DMS79 treated with DMSO at 0.1 percent for 48 hours (cell line): Measurements from ENCODE around the gene NRIP1.
"Not testable (repeated sequence)": the region's sequence is repeated elsewhere in the genome, so short reads cannot be mapped to it uniquely, and the experiment has no call there.

Experiments
- DNase-seq: peaks from one replicate; lab custom pipeline; 2025; lab: John Stamatoyannopoulos, UW

NRIP1 gene

DNA sequence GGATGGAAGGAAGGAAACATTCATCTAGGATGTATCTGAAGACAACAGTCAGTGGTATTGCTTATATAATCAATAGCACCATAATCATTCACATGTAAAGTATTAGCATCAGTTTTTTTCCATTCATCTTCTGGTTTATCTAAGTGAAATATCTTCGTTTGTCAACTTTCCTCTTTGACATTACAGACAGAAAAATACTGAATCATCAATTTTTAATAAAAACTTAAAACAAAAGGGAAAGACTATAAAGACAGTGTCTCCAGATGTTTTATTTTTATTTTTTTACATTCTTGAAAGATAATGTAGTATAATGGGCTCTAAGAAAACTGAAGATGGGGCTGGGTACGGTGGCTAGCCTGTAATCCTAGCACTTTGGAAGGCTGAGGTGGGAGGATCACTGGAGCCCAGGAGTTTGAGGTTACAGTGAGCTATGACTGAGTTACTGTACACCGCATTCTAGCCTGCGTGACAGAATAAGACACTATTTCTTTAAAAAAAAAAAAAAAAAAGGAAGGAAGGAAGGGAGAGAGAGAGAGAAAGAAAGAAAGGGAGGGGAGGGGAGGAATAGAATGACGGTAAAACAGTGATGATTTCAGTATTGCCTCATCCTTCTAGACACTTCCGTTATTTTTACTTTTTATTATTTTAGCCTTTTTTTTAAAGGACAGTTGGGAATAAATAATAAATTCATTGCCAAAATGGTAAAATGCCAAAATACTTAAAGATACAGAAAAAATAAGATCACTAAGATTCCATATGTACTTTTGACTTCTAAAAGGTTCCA, 89.5 kb downstream of the NRIP1 start:
- DNase-seq = no peak

- DNase-seq = no peak
Observed at GRCh38 chr21:14972678-14973077, 92.1 kb downstream of the NRIP1 start.

DNA sequence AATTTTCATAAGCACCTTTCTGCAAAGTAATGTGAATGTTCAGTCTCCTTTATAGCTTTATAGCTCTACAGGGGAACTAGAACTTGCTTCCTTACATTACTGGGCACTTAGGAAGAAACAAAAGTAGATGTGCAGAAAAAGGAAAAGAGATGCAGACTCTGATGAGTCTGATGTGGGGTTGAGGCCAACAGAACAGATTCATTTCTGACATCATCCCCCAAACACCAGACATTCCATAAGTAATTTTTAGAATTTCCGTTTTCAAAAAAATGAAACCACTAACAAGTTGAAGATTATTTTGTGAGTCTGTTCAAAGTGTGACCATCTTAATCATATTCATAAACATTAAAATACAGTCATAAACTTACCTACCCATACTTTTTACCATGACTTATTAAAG, 96.0 kb downstream of the NRIP1 start:
- DNase-seq = no peak

- DNase-seq = no peak
Observed at GRCh38 chr21:14968029-14968428, 96.8 kb downstream of the NRIP1 start.

GRCh38 chr21:14964621-14965020, 100.2 kb downstream of the NRIP1 start:
- DNase-seq = no peak

DNA sequence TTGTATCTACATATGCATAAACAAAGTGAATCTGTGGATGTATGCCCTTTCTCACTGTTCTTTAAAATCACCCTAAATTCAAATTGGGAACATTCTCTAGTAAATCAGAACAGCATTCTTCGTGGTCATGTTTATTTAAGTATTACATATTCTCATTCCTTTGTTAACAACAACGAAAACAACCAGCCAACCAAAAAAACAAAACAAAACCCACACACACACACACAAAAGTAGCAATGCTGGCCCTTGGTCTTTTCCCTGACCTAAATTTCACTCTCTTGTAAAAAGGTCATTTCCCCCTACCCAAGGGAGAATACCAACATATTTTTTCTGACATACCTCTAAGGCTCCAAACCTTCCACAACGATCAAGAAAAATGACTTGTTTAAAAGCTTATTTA, 102.6 kb downstream of the NRIP1 start:
- DNase-seq = no peak

DNA sequence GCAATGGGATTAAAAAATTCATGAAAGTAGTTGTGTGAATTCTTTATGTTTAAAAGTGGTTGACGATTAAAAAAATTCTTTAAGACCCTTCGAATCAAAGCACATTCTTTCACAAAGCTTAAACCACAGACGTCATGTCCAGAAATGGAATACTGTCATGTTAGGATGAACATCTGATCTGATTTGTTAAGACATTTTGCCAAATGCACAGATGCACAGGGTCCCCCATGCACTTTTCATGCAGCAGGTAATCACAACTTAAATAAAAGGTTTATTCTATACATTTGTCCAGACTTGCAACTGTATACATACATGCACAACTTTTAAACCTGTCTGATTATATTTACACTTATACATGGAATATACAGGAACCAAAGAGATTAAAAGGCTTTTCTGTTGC, 103.3 kb downstream of the NRIP1 start:
- no peak for DNase-seq

- no peak for DNase-seq
Observed at GRCh38 chr21:14959343-14959742, 105.5 kb downstream of the NRIP1 start.

GRCh38 chr21:14957836-14958235, 107.0 kb downstream of the NRIP1 start:
- DNase-seq = no peak

GRCh38 chr21:14956807-14957206, 108.0 kb downstream of the NRIP1 start:
- no peak for DNase-seq

GRCh38 chr21:14955936-14956520, 108.8 kb downstream of the NRIP1 start:
- DNase-seq = no peak

DNA sequence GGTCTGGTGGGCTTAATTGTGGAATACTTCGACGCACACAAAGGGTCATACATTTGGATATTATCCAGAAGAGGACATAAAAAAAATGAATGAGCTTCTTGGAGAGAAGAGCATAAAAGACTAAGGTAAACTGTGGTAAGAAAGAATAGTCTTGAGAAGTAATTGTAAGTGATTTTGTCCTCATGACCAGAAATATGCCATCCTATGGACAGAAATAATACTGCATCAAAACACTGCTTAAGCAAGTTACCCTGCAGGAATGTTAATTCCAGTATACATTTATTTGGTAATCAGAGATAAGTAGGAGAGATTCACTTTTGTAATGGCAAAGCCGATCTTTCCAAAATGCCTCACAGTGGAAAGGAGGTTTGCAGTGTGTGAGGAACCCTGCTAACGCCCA, 111.9 kb downstream of the NRIP1 start:
- DNase-seq = no peak

GRCh38 chr21:14949603-14950002, 115.2 kb downstream of the NRIP1 start:
- no peak for DNase-seq

GRCh38 chr21:14947613-14948160, 117.1 kb downstream of the NRIP1 start:
- DNase-seq = no peak

DNA sequence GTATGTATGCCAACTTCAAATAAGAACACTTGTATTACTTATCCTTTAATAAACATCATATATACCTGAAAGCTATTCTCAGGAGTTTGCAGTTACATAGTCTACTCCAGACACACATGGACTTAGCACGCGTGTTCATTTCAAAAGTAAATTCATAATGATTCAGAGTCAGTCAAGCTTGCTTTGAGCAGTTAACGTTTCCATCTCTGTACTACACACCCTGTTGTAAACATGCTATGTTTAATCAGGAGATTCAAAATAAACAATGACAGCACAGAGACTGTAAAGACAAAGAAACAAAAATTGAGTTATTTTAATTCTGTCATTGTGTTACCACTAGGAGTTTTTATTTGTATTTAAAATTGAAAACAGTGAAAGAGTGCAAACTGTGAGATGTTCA, 119.6 kb downstream of the NRIP1 start:
- no peak for DNase-seq

GRCh38 chr21:14943616-14944015, 121.2 kb downstream of the NRIP1 start:
- DNase-seq = no peak

GRCh38 chr21:14942801-14943490, 121.9 kb downstream of the NRIP1 start:
- no peak for DNase-seq

DNA sequence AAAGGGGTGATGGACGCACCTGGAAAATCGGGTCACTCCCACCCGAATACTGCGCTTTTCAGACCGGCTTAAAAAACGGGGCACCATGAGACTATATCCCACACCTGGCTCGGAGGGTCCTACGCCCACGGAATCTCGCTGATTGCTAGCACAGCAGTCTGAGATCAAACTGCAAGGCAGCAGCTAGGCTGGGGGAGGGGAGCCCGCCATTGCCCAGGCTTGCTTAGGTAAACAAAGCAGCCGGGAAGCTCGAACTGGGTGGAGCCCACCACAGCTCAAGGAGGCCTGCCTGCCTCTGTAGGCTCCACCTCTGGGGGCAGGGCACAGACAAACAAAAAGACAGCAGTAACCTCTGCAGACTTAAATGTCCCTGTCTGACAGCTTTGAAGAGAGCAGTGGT, 137.5 kb downstream of the NRIP1 start:
- not testable (repeated sequence) for DNase-seq

GRCh38 chr21:14926186-14926585, 138.6 kb downstream of the NRIP1 start:
- no peak for DNase-seq

DNA sequence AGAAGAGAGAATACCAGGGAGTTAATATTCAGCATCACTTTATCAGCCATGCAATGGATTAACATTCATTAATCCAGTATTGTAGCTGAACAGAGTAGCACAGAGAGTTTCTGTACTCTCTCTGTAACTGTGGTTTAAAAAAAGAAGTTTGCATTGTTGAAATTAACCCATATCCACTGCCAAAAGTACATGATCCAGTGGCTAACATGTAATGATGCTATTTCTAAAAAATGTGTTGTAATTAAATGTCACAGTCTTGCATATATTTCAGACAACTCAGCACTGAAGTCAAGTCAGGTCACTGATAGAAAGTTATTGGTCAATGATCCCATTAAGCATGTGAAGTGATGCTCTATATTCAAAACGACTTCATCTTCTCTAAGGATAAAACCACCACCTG, 141.3 kb downstream of the NRIP1 start:
- no peak for DNase-seq

DNA sequence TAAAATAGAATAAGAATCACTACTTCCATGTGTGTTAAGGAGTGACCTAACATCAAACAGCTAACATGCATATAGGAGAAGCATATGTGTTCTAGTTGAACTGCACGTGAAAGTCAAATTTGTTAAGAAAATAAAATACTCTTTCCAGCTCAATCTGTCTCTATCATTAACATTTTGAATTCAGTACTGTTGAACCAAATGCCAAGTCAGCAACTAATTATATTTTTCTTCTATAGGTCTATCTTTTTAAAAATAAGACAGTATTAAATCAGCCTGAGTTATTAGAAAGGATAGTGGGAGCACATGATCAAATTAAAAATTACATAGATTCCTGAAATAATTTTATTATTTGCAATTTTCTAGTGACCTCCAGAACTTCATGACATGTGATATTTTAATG, 141.8 kb downstream of the NRIP1 start:
- no peak for DNase-seq

DNA sequence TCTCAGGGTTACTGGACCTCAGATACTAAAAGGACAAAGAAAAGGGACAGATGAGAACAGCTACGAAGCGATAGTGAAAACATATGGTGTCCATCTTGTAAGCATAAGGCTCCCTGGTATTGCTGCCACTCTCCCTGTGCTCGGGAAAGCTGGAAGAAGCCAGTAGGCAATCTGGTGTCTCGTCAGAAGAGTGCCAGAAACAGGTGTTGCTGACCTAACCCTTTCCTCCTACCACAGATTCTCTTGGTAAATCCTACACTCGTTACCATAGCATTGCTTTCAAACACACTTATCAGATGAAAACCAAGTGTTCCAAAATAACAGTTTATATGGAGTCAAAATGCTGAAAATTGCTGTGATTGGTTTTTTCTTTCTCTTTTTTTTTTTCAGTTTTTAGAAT, 146.3 kb downstream of the NRIP1 start:
- no peak for DNase-seq

- no peak for DNase-seq
Observed at GRCh38 chr21:14917762-14918161, 147.0 kb downstream of the NRIP1 start.
